Esophagus squamous epithelium (tissue), 4 donors: ENCODE results near the gene CNTNAP4.

Experiments used
- POLR2A ChIP-seq, 4 donors: fragments of 450-650 bp; IDR thresholded peaks; one replicate each; pipeline ENCODE4 v1.6.1; 2017; ENCODE audit warnings: antibody characterized with exemption in 4 of 4, mild to moderate bottlenecking in 4 of 4, moderate library complexity in 3 of 4
- TF ChIP-seq, protein P1 (sequence below), 6 experiments: fragments of 450-650 bp in 4 of 6; fragments of 200-600 bp in 2 of 6; sonication (generic) in 2 of 6; IDR thresholded peaks; one replicate each; pipeline ENCODE4 v1.5.1; 2016 to 2019; ENCODE audit warnings: antibody characterized with exemption in 6 of 6, mild to moderate bottlenecking in 4 of 6, moderate library complexity in 4 of 6

DNA sequence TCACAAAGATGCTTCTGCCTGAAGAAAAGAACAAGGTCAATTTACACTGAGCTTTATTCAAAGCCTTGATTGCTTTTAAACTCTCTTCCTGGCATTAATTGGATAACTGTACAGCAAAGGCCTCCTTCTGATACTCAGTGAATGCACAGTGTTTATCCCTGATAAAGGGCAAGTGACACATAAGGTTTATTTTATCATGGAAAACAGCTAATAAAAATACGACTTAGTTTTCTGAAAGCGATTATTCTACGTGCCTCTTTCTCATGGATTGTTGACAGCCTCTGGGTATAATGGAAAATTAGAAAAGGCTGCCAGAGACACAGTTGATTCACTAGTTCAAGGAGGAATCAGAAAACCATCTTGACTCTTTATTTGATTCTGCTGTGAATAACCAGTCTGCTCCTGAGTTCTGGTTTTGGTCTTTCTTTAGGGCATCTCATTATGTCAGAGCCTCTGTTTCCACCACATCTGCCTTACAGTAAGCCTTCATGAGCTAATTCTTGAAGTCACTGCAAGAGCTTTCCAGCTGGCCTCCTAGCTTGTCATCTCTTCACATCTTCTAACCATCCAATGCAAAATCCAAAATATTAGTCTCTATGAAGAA, 212.9 kb downstream of the CNTNAP4 start:
- TF ChIP-seq, protein P1, sequence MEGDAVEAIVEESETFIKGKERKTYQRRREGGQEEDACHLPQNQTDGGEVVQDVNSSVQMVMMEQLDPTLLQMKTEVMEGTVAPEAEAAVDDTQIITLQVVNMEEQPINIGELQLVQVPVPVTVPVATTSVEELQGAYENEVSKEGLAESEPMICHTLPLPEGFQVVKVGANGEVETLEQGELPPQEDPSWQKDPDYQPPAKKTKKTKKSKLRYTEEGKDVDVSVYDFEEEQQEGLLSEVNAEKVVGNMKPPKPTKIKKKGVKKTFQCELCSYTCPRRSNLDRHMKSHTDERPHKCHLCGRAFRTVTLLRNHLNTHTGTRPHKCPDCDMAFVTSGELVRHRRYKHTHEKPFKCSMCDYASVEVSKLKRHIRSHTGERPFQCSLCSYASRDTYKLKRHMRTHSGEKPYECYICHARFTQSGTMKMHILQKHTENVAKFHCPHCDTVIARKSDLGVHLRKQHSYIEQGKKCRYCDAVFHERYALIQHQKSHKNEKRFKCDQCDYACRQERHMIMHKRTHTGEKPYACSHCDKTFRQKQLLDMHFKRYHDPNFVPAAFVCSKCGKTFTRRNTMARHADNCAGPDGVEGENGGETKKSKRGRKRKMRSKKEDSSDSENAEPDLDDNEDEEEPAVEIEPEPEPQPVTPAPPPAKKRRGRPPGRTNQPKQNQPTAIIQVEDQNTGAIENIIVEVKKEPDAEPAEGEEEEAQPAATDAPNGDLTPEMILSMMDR (IDR thresholded peaks at IDR 0.05): no peak
- no peak for TF ChIP-seq POLR2A (IDR thresholded peaks at IDR 0.05)
